ENCODE measurements around the gene TCF21. TPM values are rescaled to one million over a fixed set of nuclear protein-coding genes. Genes with fewer than 3 reads are reported as not detected.

Gene TCF21
- total and polyA plus RNA-seq, 2 of the 13 experiments (the other 11 are each of a cell fraction or from before 2014, with no cell fraction given) = not detected

DNA sequence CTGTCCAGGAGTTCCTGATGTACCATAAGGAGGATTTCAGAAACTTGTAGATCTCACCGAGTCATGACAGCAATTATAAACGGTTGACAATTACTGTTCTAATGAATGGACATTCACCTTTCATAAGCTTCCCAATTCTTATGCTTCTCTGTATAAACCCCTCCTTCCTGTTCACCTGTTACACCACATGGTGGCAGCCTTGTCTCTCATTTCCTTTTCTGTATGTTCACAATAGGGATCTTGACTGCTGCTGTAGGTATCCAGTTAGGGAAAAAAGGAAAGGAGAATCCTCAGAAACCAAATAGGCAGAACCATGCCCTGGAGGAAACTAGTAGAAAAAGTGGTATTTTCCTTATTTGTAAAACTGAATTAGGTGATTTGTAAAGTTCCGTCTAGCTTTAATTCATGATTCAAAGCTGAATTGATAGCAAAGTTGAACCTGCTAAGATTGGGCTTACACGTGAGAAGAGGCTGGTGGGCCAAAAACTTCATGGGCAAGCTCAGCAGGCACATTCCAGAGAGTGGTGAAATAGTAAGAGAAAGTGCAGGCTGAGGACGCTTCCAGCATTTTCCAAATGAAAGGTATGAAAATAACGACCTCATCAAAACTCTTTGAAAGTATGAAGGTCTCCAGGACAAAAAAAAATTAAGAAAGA lies 35.2 kb downstream of the TCF21 start (continued):
- TF ChIP-seq, protein P1, sequence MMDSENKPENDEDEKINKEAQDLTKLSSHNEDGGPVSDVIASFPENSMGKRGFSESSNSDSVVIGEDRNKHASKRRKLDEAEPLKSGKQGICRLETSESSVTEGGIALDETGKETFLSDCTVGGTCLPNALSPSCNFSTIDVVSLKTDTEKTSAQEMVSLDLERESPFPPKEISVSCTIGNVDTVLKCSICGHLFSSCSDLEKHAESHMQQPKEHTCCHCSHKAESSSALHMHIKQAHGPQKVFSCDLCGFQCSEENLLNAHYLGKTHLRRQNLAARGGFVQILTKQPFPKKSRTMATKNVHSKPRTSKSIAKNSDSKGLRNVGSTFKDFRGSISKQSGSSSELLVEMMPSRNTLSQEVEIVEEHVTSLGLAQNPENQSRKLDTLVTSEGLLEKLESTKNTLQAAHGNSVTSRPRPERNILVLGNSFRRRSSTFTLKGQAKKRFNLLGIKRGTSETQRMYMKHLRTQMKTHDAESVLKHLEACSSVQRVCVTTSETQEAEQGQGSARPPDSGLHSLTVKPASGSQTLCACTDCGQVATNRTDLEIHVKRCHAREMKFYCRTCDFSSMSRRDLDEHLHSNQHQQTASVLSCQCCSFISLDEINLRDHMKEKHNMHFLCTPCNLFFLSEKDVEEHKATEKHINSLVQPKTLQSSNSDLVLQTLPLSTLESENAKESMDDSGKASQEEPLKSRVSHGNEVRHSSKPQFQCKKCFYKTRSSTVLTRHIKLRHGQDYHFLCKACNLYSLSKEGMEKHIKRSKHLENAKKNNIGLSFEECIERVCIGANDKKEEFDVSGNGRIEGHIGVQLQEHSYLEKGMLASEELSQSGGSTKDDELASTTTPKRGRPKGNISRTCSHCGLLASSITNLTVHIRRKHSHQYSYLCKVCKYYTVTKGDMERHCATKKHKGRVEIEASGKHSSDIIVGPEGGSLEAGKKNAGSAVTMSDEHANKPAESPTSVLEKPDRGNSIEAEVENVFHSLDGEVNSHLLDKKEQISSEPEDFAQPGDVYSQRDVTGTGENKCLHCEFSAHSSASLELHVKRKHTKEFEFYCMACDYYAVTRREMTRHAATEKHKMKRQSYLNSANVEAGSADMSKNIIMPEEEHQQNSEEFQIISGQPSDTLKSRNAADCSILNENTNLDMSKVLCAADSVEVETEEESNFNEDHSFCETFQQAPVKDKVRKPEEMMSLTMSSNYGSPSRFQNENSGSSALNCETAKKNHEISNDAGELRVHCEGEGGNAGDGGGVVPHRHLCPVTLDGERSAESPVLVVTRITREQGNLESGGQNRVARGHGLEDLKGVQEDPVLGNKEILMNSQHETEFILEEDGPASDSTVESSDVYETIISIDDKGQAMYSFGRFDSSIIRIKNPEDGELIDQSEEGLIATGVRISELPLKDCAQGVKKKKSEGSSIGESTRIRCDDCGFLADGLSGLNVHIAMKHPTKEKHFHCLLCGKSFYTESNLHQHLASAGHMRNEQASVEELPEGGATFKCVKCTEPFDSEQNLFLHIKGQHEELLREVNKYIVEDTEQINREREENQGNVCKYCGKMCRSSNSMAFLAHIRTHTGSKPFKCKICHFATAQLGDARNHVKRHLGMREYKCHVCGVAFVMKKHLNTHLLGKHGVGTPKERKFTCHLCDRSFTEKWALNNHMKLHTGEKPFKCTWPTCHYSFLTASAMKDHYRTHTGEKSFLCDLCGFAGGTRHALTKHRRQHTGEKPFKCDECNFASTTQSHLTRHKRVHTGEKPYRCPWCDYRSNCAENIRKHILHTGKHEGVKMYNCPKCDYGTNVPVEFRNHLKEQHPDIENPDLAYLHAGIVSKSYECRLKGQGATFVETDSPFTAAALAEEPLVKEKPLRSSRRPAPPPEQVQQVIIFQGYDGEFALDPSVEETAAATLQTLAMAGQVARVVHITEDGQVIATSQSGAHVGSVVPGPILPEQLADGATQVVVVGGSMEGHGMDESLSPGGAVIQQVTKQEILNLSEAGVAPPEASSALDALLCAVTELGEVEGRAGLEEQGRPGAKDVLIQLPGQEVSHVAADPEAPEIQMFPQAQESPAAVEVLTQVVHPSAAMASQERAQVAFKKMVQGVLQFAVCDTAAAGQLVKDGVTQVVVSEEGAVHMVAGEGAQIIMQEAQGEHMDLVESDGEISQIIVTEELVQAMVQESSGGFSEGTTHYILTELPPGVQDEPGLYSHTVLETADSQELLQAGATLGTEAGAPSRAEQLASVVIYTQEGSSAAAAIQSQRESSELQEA (CRISPR knock-in tag; IDR thresholded peaks at IDR 0.05; ENCODE audit: not compliant biosample characterization) = no peak
- TF ChIP-seq, protein P2, sequence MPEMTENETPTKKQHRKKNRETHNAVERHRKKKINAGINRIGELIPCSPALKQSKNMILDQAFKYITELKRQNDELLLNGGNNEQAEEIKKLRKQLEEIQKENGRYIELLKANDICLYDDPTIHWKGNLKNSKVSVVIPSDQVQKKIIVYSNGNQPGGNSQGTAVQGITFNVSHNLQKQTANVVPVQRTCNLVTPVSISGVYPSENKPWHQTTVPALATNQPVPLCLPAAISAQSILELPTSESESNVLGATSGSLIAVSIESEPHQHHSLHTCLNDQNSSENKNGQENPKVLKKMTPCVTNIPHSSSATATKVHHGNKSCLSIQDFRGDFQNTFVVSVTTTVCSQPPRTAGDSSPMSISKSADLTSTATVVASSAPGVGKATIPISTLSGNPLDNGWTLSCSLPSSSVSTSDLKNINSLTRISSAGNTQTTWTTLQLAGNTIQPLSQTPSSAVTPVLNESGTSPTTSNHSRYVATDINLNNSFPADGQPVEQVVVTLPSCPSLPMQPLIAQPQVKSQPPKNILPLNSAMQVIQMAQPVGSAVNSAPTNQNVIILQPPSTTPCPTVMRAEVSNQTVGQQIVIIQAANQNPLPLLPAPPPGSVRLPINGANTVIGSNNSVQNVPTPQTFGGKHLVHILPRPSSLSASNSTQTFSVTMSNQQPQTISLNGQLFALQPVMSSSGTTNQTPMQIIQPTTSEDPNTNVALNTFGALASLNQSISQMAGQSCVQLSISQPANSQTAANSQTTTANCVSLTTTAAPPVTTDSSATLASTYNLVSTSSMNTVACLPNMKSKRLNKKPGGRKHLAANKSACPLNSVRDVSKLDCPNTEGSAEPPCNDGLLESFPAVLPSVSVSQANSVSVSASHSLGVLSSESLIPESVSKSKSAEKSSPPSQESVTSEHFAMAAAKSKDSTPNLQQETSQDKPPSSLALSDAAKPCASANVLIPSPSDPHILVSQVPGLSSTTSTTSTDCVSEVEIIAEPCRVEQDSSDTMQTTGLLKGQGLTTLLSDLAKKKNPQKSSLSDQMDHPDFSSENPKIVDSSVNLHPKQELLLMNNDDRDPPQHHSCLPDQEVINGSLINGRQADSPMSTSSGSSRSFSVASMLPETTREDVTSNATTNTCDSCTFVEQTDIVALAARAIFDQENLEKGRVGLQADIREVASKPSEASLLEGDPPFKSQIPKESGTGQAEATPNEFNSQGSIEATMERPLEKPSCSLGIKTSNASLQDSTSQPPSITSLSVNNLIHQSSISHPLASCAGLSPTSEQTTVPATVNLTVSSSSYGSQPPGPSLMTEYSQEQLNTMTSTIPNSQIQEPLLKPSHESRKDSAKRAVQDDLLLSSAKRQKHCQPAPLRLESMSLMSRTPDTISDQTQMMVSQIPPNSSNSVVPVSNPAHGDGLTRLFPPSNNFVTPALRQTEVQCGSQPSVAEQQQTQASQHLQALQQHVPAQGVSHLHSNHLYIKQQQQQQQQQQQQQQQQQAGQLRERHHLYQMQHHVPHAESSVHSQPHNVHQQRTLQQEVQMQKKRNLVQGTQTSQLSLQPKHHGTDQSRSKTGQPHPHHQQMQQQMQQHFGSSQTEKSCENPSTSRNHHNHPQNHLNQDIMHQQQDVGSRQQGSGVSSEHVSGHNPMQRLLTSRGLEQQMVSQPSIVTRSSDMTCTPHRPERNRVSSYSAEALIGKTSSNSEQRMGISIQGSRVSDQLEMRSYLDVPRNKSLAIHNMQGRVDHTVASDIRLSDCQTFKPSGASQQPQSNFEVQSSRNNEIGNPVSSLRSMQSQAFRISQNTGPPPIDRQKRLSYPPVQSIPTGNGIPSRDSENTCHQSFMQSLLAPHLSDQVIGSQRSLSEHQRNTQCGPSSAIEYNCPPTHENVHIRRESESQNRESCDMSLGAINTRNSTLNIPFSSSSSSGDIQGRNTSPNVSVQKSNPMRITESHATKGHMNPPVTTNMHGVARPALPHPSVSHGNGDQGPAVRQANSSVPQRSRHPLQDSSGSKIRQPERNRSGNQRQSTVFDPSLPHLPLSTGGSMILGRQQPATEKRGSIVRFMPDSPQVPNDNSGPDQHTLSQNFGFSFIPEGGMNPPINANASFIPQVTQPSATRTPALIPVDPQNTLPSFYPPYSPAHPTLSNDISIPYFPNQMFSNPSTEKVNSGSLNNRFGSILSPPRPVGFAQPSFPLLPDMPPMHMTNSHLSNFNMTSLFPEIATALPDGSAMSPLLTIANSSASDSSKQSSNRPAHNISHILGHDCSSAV (CRISPR knock-in tag; IDR thresholded peaks at IDR 0.05; ENCODE audit: borderline replicate concordance) = no peak
- TF ChIP-seq, protein P3, sequence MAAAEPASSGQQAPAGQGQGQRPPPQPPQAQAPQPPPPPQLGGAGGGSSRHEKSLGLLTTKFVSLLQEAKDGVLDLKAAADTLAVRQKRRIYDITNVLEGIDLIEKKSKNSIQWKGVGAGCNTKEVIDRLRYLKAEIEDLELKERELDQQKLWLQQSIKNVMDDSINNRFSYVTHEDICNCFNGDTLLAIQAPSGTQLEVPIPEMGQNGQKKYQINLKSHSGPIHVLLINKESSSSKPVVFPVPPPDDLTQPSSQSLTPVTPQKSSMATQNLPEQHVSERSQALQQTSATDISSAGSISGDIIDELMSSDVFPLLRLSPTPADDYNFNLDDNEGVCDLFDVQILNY (CRISPR knock-in tag; conservative IDR thresholded peaks at IDR 0.05) = no peak
- TF ChIP-seq ZSCAN9 (CRISPR knock-in tag; IDR thresholded peaks at IDR 0.05; ENCODE audit: borderline replicate concordance) = peak; percentile 85
- peak; percentile 68; the same call in 1 of the 2 replicates for TF ChIP-seq ERF (CRISPR knock-in tag; IDR thresholded peaks at IDR 0.05)
- TF ChIP-seq MTA1 (CRISPR knock-in tag; IDR thresholded peaks at IDR 0.05; ENCODE audit: borderline replicate concordance) = no peak
- no peak for TF ChIP-seq MED13 (CRISPR knock-in tag; IDR thresholded peaks at IDR 0.05)
- TF ChIP-seq ZNF570 (CRISPR knock-in tag; IDR thresholded peaks at IDR 0.05; ENCODE audit: borderline replicate concordance) = no peak
